WTC11 (cell line): Measurements from ENCODE around the gene MB. TPM values are rescaled to one million over a fixed set of nuclear protein-coding genes. Genes with fewer than 3 reads are reported as not detected.

Experiments
- ATAC-seq: fragments of 200-7000 bp; cut with Tn5 transposase; 2 replicates; pipeline ENCODE4 v1.10.0; 2021; ENCODE audit warnings: mild to moderate bottlenecking, moderate library complexity
- CTCF ChIA-PET: fragments of 300-600 bp; sonication (Branson Sonifier 250); formaldehyde crosslinking; loops from one replicate; lab custom pipeline; 2021; ENCODE audit warnings: antibody characterized with exemption; lab: Charles Lee
- POLR2A ChIA-PET: fragments of 350-600 bp; sonication (Branson Sonifier 250); formaldehyde crosslinking; loops from one replicate; lab custom pipeline; 2021; ENCODE audit warnings: antibody characterized with exemption; lab: Charles Lee
- DNase-seq: peaks from one replicate; pipeline ENCODE4 v3.0.0; 2021; ENCODE audit warnings: low spot score
- H3K27ac Mint-ChIP-seq: 2 replicates; pipeline ENCODE4 v1.8.0; 2021; ENCODE audit warnings: mixed read lengths
- H3K27me3 Mint-ChIP-seq: 2 replicates; pipeline ENCODE4 v1.8.0; 2021; ENCODE audit warnings: low read depth, mild to moderate bottlenecking, moderate library complexity, mixed read lengths
- H3K36me3 Mint-ChIP-seq: 2 replicates; pipeline ENCODE4 v1.8.0; 2021; ENCODE audit warnings: mixed read lengths
- H3K4me1 Mint-ChIP-seq: 2 replicates; pipeline ENCODE4 v1.8.0; 2022; ENCODE audit warnings: mixed read lengths
- H3K4me3 Mint-ChIP-seq: 2 replicates; pipeline ENCODE4 v1.8.0; 2021; ENCODE audit warnings: mild to moderate bottlenecking, moderate library complexity, mixed read lengths
- H3K9me3 Mint-ChIP-seq: 2 replicates; pipeline ENCODE4 v1.8.0; 2021; ENCODE audit warnings: mixed read lengths
- ATF1 ChIP-seq: sonication (generic); formaldehyde crosslinking; IDR thresholded peaks from 2 replicates; pipeline ENCODE4 v1.8.1; 2023; ENCODE audit warnings: mild to moderate bottlenecking, moderate library complexity, missing genetic modification reagents
- HMGA2 ChIP-seq: fragments of 250-450 bp; sonication (Bioruptor Pico); IDR thresholded peaks from 2 replicates; pipeline ENCODE4 v1.4.0; 2021; ENCODE audit warnings: mild to moderate bottlenecking, moderate library complexity
- IRF2 ChIP-seq: sonication (generic); formaldehyde crosslinking; IDR thresholded peaks from 2 replicates; pipeline ENCODE4 v1.8.0; 2022; ENCODE audit warnings: low read depth, missing genetic modification reagents, borderline replicate concordance
- PRRX2 ChIP-seq: fragments of 250-450 bp; sonication (Bioruptor Pico); IDR thresholded peaks from 2 replicates; pipeline ENCODE4 v1.8.0; 2021; ENCODE audit warnings: mild to moderate bottlenecking
- ZNF138 ChIP-seq: sonication (generic); formaldehyde crosslinking; conservative IDR thresholded peaks from 2 replicates; pipeline ENCODE4 v1.8.1; 2022; ENCODE audit warnings: mild to moderate bottlenecking, moderate library complexity, missing genetic modification reagents
- ZNF263 ChIP-seq: sonication (generic); formaldehyde crosslinking; IDR thresholded peaks from 2 replicates; pipeline ENCODE4 v1.8.1; 2022; ENCODE audit warnings: low read depth, mild to moderate bottlenecking, moderate library complexity, missing genetic modification reagents
- ZNF396 ChIP-seq: fragments of 250-450 bp; sonication (Bioruptor Pico); IDR thresholded peaks from 2 replicates; pipeline ENCODE4 v1.8.0; 2021; ENCODE audit warnings: mild to moderate bottlenecking, moderate library complexity, borderline replicate concordance
- total RNA-seq: library from RNA; stranded (reverse); gene quantifications from 3 replicates; pipeline ENCODE4 v1.2.3, GENCODE V29; 2021
- TF ChIP-seq, protein P1 (sequence below): fragments of 250-450 bp; sonication (Bioruptor Pico); IDR thresholded peaks from 2 replicates; pipeline ENCODE4 v1.9.0; 2021; ENCODE audit warnings: mild to moderate bottlenecking, borderline replicate concordance
- TF ChIP-seq, protein P2 (sequence below): sonication (generic); formaldehyde crosslinking; IDR thresholded peaks from 2 replicates; pipeline ENCODE4 v1.8.0; 2022; ENCODE audit warnings: mild to moderate bottlenecking, missing genetic modification reagents
- TF ChIP-seq, protein P3 (sequence below): fragments of 200-600 bp; IDR thresholded peaks from 2 replicates; pipeline ENCODE4 v1.8.0; 2022; ENCODE audit warnings: antibody characterized with exemption
- TF ChIP-seq, protein P4 (sequence below): sonication (generic); formaldehyde crosslinking; IDR thresholded peaks from 2 replicates; pipeline ENCODE4 v1.8.1; 2022; ENCODE audit warnings: low read depth, missing genetic modification reagents, borderline replicate concordance
- TF ChIP-seq, protein P5 (sequence below): sonication (generic); formaldehyde crosslinking; IDR thresholded peaks from 2 replicates; pipeline ENCODE4 v1.8.1; 2023; ENCODE audit warnings: mild to moderate bottlenecking, missing genetic modification reagents
- TF ChIP-seq, protein P6 (sequence below): fragments of 250-450 bp; sonication (Bioruptor Pico); IDR thresholded peaks from 2 replicates; pipeline ENCODE4 v1.9.0; 2021; ENCODE audit warnings: mild to moderate bottlenecking
- TF ChIP-seq, protein P7 (sequence below): sonication (generic); formaldehyde crosslinking; IDR thresholded peaks from 2 replicates; pipeline ENCODE4 v1.8.0; 2023; ENCODE audit warnings: missing genetic modification reagents, mild to moderate bottlenecking, borderline replicate concordance
- TF ChIP-seq, protein P8 (sequence below): sonication (generic); formaldehyde crosslinking; IDR thresholded peaks from 2 replicates; pipeline ENCODE4 v1.8.0; 2022; ENCODE audit warnings: mild to moderate bottlenecking, missing genetic modification reagents

MB gene
- total RNA-seq, 1 experiment from 2014 or later, result 0.50 TPM

DNA sequence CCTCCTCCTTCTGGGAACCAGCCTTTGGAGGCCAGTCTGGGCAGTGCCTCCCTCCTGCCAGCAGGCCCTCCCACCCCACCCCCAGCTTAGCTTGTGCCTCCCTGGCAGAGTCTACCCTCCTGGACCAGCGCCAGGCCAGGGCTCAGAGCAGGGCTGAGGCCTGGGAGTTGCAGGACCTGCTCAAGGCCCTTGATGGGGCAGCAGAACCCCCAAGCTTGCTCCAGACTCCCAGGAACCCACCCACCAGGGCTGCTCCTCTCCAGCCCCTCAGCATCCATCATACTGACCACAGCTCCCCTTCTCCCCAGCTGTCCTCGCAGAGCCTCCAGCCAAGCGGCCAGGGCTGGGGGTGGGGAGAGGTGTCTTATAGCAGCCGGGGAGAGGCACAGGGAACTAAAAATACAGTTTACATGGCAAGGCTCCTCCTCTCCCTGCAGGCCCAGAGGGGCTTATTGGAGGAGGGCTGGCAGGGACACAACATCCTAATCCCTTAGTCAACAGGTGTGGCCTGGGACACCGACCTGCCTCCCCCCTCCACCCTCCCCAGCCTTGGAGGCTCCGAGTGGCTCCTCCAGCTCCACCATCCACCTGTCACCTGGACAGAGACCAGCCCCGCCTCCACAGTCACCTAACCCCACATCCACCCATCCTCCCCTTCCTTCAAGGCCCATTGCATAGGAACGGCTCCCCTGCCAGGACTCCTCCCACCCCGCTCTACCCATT is 5.2 kb upstream of the MB start:
- DNase-seq (peak; percentile 63), ATAC-seq (peak; percentile 50)
- ChIA-PET POLR2A (interaction anchor here (0.5 to 1.0 kb wide), 2 partner anchors 75 to 218 kb away, joined by 3 to 7 read pairs; no protein-coding TSS in a partner anchor), CTCF (interaction anchor here (0.8 to 3.2 kb wide), 7 partner anchors 9 to 443 kb away, joined by 3 to 25 read pairs (median 5); no protein-coding TSS in a partner anchor)
- Mint-ChIP-seq H3K27ac (no peak overlapping the region), H3K27me3 (no peaks in the 10 kb centered on the region), H3K4me1 (peaks cover 16% of the 10 kb centered on the region), H3K36me3 (no peaks in the 10 kb centered on the region), H3K4me3 (no peak overlapping the region), H3K9me3 (no peaks in the 10 kb centered on the region)
- no peak for TF ChIP-seq ATF1
- TF ChIP-seq, protein P1, sequence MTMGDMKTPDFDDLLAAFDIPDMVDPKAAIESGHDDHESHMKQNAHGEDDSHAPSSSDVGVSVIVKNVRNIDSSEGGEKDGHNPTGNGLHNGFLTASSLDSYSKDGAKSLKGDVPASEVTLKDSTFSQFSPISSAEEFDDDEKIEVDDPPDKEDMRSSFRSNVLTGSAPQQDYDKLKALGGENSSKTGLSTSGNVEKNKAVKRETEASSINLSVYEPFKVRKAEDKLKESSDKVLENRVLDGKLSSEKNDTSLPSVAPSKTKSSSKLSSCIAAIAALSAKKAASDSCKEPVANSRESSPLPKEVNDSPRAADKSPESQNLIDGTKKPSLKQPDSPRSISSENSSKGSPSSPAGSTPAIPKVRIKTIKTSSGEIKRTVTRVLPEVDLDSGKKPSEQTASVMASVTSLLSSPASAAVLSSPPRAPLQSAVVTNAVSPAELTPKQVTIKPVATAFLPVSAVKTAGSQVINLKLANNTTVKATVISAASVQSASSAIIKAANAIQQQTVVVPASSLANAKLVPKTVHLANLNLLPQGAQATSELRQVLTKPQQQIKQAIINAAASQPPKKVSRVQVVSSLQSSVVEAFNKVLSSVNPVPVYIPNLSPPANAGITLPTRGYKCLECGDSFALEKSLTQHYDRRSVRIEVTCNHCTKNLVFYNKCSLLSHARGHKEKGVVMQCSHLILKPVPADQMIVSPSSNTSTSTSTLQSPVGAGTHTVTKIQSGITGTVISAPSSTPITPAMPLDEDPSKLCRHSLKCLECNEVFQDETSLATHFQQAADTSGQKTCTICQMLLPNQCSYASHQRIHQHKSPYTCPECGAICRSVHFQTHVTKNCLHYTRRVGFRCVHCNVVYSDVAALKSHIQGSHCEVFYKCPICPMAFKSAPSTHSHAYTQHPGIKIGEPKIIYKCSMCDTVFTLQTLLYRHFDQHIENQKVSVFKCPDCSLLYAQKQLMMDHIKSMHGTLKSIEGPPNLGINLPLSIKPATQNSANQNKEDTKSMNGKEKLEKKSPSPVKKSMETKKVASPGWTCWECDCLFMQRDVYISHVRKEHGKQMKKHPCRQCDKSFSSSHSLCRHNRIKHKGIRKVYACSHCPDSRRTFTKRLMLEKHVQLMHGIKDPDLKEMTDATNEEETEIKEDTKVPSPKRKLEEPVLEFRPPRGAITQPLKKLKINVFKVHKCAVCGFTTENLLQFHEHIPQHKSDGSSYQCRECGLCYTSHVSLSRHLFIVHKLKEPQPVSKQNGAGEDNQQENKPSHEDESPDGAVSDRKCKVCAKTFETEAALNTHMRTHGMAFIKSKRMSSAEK (CRISPR knock-in tag), result no peak
- TF ChIP-seq, protein P2, sequence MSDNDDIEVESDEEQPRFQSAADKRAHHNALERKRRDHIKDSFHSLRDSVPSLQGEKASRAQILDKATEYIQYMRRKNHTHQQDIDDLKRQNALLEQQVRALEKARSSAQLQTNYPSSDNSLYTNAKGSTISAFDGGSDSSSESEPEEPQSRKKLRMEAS (CRISPR knock-in tag), result no peak
- TF ChIP-seq ZNF396 (CRISPR knock-in tag), result no peak
- TF ChIP-seq, protein P3, sequence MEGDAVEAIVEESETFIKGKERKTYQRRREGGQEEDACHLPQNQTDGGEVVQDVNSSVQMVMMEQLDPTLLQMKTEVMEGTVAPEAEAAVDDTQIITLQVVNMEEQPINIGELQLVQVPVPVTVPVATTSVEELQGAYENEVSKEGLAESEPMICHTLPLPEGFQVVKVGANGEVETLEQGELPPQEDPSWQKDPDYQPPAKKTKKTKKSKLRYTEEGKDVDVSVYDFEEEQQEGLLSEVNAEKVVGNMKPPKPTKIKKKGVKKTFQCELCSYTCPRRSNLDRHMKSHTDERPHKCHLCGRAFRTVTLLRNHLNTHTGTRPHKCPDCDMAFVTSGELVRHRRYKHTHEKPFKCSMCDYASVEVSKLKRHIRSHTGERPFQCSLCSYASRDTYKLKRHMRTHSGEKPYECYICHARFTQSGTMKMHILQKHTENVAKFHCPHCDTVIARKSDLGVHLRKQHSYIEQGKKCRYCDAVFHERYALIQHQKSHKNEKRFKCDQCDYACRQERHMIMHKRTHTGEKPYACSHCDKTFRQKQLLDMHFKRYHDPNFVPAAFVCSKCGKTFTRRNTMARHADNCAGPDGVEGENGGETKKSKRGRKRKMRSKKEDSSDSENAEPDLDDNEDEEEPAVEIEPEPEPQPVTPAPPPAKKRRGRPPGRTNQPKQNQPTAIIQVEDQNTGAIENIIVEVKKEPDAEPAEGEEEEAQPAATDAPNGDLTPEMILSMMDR, result no peak
- no peak; the same call in 1 of the 2 replicates for TF ChIP-seq ZNF263 (CRISPR knock-in tag)
- TF ChIP-seq, protein P4, sequence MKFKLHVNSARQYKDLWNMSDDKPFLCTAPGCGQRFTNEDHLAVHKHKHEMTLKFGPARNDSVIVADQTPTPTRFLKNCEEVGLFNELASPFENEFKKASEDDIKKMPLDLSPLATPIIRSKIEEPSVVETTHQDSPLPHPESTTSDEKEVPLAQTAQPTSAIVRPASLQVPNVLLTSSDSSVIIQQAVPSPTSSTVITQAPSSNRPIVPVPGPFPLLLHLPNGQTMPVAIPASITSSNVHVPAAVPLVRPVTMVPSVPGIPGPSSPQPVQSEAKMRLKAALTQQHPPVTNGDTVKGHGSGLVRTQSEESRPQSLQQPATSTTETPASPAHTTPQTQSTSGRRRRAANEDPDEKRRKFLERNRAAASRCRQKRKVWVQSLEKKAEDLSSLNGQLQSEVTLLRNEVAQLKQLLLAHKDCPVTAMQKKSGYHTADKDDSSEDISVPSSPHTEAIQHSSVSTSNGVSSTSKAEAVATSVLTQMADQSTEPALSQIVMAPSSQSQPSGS, result no peak
- TF ChIP-seq, protein P5, sequence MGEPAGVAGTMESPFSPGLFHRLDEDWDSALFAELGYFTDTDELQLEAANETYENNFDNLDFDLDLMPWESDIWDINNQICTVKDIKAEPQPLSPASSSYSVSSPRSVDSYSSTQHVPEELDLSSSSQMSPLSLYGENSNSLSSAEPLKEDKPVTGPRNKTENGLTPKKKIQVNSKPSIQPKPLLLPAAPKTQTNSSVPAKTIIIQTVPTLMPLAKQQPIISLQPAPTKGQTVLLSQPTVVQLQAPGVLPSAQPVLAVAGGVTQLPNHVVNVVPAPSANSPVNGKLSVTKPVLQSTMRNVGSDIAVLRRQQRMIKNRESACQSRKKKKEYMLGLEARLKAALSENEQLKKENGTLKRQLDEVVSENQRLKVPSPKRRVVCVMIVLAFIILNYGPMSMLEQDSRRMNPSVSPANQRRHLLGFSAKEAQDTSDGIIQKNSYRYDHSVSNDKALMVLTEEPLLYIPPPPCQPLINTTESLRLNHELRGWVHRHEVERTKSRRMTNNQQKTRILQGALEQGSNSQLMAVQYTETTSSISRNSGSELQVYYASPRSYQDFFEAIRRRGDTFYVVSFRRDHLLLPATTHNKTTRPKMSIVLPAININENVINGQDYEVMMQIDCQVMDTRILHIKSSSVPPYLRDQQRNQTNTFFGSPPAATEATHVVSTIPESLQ, result no peak
- TF ChIP-seq HMGA2 (CRISPR knock-in tag), result no peak
- TF ChIP-seq, protein P6, sequence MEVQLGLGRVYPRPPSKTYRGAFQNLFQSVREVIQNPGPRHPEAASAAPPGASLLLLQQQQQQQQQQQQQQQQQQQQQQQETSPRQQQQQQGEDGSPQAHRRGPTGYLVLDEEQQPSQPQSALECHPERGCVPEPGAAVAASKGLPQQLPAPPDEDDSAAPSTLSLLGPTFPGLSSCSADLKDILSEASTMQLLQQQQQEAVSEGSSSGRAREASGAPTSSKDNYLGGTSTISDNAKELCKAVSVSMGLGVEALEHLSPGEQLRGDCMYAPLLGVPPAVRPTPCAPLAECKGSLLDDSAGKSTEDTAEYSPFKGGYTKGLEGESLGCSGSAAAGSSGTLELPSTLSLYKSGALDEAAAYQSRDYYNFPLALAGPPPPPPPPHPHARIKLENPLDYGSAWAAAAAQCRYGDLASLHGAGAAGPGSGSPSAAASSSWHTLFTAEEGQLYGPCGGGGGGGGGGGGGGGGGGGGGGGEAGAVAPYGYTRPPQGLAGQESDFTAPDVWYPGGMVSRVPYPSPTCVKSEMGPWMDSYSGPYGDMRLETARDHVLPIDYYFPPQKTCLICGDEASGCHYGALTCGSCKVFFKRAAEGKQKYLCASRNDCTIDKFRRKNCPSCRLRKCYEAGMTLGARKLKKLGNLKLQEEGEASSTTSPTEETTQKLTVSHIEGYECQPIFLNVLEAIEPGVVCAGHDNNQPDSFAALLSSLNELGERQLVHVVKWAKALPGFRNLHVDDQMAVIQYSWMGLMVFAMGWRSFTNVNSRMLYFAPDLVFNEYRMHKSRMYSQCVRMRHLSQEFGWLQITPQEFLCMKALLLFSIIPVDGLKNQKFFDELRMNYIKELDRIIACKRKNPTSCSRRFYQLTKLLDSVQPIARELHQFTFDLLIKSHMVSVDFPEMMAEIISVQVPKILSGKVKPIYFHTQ (CRISPR knock-in tag), result no peak
- TF ChIP-seq, protein P7, sequence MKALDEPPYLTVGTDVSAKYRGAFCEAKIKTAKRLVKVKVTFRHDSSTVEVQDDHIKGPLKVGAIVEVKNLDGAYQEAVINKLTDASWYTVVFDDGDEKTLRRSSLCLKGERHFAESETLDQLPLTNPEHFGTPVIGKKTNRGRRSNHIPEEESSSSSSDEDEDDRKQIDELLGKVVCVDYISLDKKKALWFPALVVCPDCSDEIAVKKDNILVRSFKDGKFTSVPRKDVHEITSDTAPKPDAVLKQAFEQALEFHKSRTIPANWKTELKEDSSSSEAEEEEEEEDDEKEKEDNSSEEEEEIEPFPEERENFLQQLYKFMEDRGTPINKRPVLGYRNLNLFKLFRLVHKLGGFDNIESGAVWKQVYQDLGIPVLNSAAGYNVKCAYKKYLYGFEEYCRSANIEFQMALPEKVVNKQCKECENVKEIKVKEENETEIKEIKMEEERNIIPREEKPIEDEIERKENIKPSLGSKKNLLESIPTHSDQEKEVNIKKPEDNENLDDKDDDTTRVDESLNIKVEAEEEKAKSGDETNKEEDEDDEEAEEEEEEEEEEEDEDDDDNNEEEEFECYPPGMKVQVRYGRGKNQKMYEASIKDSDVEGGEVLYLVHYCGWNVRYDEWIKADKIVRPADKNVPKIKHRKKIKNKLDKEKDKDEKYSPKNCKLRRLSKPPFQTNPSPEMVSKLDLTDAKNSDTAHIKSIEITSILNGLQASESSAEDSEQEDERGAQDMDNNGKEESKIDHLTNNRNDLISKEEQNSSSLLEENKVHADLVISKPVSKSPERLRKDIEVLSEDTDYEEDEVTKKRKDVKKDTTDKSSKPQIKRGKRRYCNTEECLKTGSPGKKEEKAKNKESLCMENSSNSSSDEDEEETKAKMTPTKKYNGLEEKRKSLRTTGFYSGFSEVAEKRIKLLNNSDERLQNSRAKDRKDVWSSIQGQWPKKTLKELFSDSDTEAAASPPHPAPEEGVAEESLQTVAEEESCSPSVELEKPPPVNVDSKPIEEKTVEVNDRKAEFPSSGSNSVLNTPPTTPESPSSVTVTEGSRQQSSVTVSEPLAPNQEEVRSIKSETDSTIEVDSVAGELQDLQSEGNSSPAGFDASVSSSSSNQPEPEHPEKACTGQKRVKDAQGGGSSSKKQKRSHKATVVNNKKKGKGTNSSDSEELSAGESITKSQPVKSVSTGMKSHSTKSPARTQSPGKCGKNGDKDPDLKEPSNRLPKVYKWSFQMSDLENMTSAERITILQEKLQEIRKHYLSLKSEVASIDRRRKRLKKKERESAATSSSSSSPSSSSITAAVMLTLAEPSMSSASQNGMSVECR (CRISPR knock-in tag), result no peak
- TF ChIP-seq PRRX2 (CRISPR knock-in tag), result no peak
- TF ChIP-seq, protein P8, sequence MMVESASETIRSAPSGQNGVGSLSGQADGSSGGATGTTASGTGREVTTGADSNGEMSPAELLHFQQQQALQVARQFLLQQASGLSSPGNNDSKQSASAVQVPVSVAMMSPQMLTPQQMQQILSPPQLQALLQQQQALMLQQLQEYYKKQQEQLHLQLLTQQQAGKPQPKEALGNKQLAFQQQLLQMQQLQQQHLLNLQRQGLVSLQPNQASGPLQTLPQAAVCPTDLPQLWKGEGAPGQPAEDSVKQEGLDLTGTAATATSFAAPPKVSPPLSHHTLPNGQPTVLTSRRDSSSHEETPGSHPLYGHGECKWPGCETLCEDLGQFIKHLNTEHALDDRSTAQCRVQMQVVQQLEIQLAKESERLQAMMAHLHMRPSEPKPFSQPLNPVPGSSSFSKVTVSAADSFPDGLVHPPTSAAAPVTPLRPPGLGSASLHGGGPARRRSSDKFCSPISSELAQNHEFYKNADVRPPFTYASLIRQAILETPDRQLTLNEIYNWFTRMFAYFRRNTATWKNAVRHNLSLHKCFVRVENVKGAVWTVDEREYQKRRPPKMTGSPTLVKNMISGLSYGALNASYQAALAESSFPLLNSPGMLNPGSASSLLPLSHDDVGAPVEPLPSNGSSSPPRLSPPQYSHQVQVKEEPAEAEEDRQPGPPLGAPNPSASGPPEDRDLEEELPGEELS, result no peak
- no peak for TF ChIP-seq ZNF138
- no peak for TF ChIP-seq IRF2 (CRISPR knock-in tag)
